Esophagus squamous epithelium (tissue), 5 donors: ENCODE results near the gene FRMPD4. TPM values are rescaled to one million over a fixed set of nuclear protein-coding genes. Genes with fewer than 3 reads are reported as not detected.

Source experiments
- DNase-seq: peaks from one replicate; lab custom pipeline; 2025; lab: John Stamatoyannopoulos, UW
- H3K27ac ChIP-seq, 4 donors: fragments of 200-600 bp; sonication (generic); one replicate each; pipeline ENCODE4 v1.5.1; 2016 to 2019; ENCODE audit warnings: mild to moderate bottlenecking in 1 of 4
- H3K27me3 ChIP-seq, 4 donors: fragments of 200-600 bp; sonication (generic); 1 replicate in 3 of 4; 2 replicates in 1 of 4; pipeline versions ENCODE4 v1.5.1 to v1.6.0; 2017 to 2021; ENCODE audit warnings: antibody characterized with exemption in 1 of 4
- H3K36me3 ChIP-seq, 3 donors: fragments of 200-600 bp; sonication (generic); one replicate each; pipeline ENCODE4 v1.5.1; 2016 to 2019
- H3K4me1 ChIP-seq, 3 donors: fragments of 200-600 bp; sonication (generic); one replicate each; pipeline ENCODE4 v1.5.1; 2017 to 2019
- H3K4me3 ChIP-seq, 4 donors: fragments of 200-600 bp; sonication (generic); 1 replicate in 3 of 4; 2 replicates in 1 of 4; pipeline ENCODE4 v1.5.1; 2016 to 2019; ENCODE audit warnings: mild to moderate bottlenecking in 2 of 4, moderate library complexity in 1 of 4
- H3K9me3 ChIP-seq, 3 donors: fragments of 200-600 bp; sonication (generic); one replicate each; pipeline ENCODE4 v1.5.1; 2016 to 2019
- POLR2A ChIP-seq, 4 donors: fragments of 450-650 bp; IDR thresholded peaks; one replicate each; pipeline ENCODE4 v1.6.1; 2017; ENCODE audit warnings: antibody characterized with exemption in 4 of 4, mild to moderate bottlenecking in 4 of 4, moderate library complexity in 3 of 4
- WGBS, 2 donors: methylation state at CpG; one replicate each; pipeline ENCODE4 v1.1.5; 2018; 5-methylcytosine and 5-hydroxymethylcytosine counted together
- intact Hi-C: fragments of 100-400 bp; cut with DNase I; formaldehyde crosslinking; loops from one replicate; pipeline ENCODE4 v1.15.0; 2022
- total RNA-seq, 4 donors: library from RNA; depleted of rRNA; stranded (reverse); fragments of >200 nt; gene quantifications; one replicate each; pipeline ENCODE4 v1.1.0, GENCODE V29; 2016
- TF ChIP-seq, protein P1 (sequence below), 6 experiments: fragments of 450-650 bp in 4 of 6; fragments of 200-600 bp in 2 of 6; sonication (generic) in 2 of 6; IDR thresholded peaks; one replicate each; pipeline ENCODE4 v1.5.1; 2016 to 2019; ENCODE audit warnings: antibody characterized with exemption in 6 of 6, mild to moderate bottlenecking in 4 of 6, moderate library complexity in 4 of 6
- donor health status: DM: yes; HTN: yes; CAD: no.

Gene FRMPD4
- total RNA-seq, 4 donors from 2014 or later, result under 0.01 to 0.06 TPM; not detected in 2

GRCh38 chrX:12237771-12238170, 99.5 kb downstream of the FRMPD4 start:
- 49 to 69% methylated on average over 2 of the region's 2 CpGs for WGBS, 2 donors
- Histone ChIP-seq H3K36me3 (no peaks in the 10 kb centered on the region), H3K27ac (no peak overlapping the region), H3K27me3 (no peaks in the 10 kb centered on the region), H3K4me3 (no peak overlapping the region), H3K9me3 (no peaks in the 10 kb centered on the region), H3K4me1 (no peaks in the 10 kb centered on the region)
- TF ChIP-seq, protein P1, sequence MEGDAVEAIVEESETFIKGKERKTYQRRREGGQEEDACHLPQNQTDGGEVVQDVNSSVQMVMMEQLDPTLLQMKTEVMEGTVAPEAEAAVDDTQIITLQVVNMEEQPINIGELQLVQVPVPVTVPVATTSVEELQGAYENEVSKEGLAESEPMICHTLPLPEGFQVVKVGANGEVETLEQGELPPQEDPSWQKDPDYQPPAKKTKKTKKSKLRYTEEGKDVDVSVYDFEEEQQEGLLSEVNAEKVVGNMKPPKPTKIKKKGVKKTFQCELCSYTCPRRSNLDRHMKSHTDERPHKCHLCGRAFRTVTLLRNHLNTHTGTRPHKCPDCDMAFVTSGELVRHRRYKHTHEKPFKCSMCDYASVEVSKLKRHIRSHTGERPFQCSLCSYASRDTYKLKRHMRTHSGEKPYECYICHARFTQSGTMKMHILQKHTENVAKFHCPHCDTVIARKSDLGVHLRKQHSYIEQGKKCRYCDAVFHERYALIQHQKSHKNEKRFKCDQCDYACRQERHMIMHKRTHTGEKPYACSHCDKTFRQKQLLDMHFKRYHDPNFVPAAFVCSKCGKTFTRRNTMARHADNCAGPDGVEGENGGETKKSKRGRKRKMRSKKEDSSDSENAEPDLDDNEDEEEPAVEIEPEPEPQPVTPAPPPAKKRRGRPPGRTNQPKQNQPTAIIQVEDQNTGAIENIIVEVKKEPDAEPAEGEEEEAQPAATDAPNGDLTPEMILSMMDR (IDR thresholded peaks at IDR 0.05), result no peak
- TF ChIP-seq POLR2A (IDR thresholded peaks at IDR 0.05), result no peak
- DNase-seq, result no peak
- intact Hi-C loops, result no loop called here

DNA sequence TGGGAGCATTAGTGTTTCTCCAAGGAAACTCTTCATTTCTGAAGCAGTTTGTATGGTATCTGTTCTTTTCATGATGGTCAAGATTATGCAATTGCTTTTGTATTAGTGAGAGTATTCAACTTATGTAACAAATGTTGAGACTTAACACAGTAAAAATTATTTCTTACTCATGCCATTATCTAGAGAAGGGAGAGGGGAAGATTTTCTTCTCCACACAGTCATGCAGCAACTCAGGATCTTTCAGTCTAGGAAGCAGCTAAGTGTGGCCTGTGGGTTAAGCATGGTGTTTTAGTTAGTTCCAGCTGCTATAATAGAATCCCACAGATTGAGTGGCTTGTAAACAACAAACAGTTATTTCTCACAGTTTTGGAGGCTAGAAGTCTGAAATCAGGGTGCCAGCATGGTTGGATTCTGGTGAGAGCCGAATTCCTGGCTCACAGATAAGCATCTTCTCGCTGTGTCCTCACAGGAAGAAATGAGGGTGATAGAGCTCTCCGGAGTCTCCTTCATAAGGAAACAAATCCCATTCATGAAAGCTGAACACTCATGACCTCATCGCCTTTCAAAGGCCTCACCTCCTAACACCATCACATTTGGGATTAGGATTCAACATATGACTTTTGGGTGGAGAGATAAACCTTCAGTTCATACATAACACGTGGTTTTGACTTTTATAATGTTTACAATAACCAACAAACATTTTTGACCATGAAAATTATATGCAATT, 101.2 kb downstream of the FRMPD4 start:
- TF ChIP-seq POLR2A (IDR thresholded peaks at IDR 0.05), result no peak
- TF ChIP-seq, protein P1 (IDR thresholded peaks at IDR 0.05), result no peak
- no peaks in the 10 kb centered on the region for H3K36me3 ChIP-seq
- intact Hi-C loops, result no loop called here
- 68 to 87% methylated on average over 3 to 5 of the region's 5 CpGs for WGBS, 2 donors
- no peaks in the 10 kb centered on the region for H3K9me3 ChIP-seq
- no peak overlapping the region for H3K4me3 ChIP-seq
- H3K27me3 ChIP-seq, result no peaks in the 10 kb centered on the region
- no peak for DNase-seq
- no peaks in the 10 kb centered on the region for H3K4me1 ChIP-seq
- H3K27ac ChIP-seq, result no peak overlapping the region

DNA sequence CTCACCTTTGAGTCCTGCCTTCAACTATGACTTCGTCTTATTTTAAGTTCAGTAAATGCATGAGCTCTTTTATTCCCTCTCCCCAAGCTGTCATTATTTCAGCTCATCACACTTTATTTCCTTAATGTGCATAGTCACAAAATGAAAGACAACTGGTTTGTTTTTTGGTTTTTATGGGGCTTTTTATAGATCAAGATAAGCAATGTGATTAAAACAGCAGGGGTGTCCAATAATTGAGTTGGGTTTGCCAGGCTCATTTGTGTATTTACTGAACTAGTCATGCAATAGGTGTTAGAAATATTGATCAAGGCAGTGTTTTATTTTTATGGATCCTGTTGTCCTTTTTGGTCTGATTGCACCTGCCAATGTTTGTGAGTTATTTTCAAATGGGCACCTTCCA, 102.2 kb downstream of the FRMPD4 start:
- WGBS, 2 donors, result 78 to 100% methylated on average over 1 of the region's 1 CpG
- Histone ChIP-seq H3K4me3 (no peak overlapping the region), H3K27me3 (no peaks in the 10 kb centered on the region), H3K27ac (no peak overlapping the region), H3K4me1 (no peaks in the 10 kb centered on the region), H3K36me3 (no peaks in the 10 kb centered on the region), H3K9me3 (no peaks in the 10 kb centered on the region)
- intact Hi-C loops, result no loop called here
- DNase-seq, result no peak
- no peak for TF ChIP-seq POLR2A (IDR thresholded peaks at IDR 0.05)
- TF ChIP-seq, protein P1 (IDR thresholded peaks at IDR 0.05), result no peak

- no peaks in the 10 kb centered on the region for H3K9me3 ChIP-seq
- 65 to 67% methylated on average over 2 of the region's 2 CpGs for WGBS, 2 donors
- intact Hi-C loops, result no loop called here
- TF ChIP-seq, protein P1 (IDR thresholded peaks at IDR 0.05), result no peak
- no peak for TF ChIP-seq POLR2A (IDR thresholded peaks at IDR 0.05)
- no peaks in the 10 kb centered on the region for H3K36me3 ChIP-seq
- H3K27me3 ChIP-seq, result no peaks in the 10 kb centered on the region
- H3K4me1 ChIP-seq, result no peaks in the 10 kb centered on the region
- no peak for DNase-seq
- H3K4me3 ChIP-seq, result no peak overlapping the region
- no peak overlapping the region for H3K27ac ChIP-seq
These were observed 102.8 kb downstream of the FRMPD4 start for GRCh38 chrX:12241026-12241425.

GRCh38 chrX:12245650-12246645, 107.7 kb downstream of the FRMPD4 start:
- Histone ChIP-seq H3K4me3 (no peak overlapping the region), H3K36me3 (no peaks in the 10 kb centered on the region), H3K27me3 (no peaks in the 10 kb centered on the region), H3K4me1 (no peaks in the 10 kb centered on the region), H3K9me3 (no peaks in the 10 kb centered on the region), H3K27ac (no peak overlapping the region)
- intact Hi-C loops, result no loop called here
- DNase-seq, result no peak
- 57 to 77% methylated on average over 5 of the region's 5 CpGs for WGBS, 2 donors
- TF ChIP-seq POLR2A (IDR thresholded peaks at IDR 0.05), result no peak
- TF ChIP-seq, protein P1 (IDR thresholded peaks at IDR 0.05), result no peak
